ENCODE measurements around the gene AMER3. TPM values are rescaled to one million over a fixed set of nuclear protein-coding genes. Genes with fewer than 3 reads are reported as not detected.

The AMER3 gene
- total and polyA plus RNA-seq, 2 donors from 2014 or later = not detected

- peak in 1 of 5 donors; percentile 57 for DNase-seq
- no peaks in the 10 kb centered on the region for H3K9me3 ChIP-seq (ENCODE audit: control insufficient read depth in 2 of 3, insufficient read depth in 1 of 3, low read length in 3 of 3)
- no peak overlapping the region for H3K27ac ChIP-seq (ENCODE audit: low read depth in 2 of 2, low read length in 2 of 2)
- intact Hi-C loops (cut with DNase I) = no loop called here
- H3K9ac ChIP-seq (ENCODE audit: low read length in 3 of 3) = no peak overlapping the region
- H3K4me1 ChIP-seq (ENCODE audit: control insufficient read depth in 2 of 3, insufficient read depth in 2 of 3, low read depth in 1 of 3, low read length in 3 of 3) = no peaks in the 10 kb centered on the region
- TF ChIP-seq CTCF (IDR thresholded peaks at IDR 0.05; ENCODE audit: borderline replicate concordance, extremely low read depth, insufficient read depth) = no peak
- H3K36me3 ChIP-seq (ENCODE audit: control insufficient read depth in 2 of 3, insufficient read depth in 3 of 3, low read length in 3 of 3) = no peaks in the 10 kb centered on the region
- no peaks in the 10 kb centered on the region for H3K27me3 ChIP-seq (ENCODE audit: control insufficient read depth, insufficient read depth, low read length)
- no peak for FAIRE-seq
- H3K4me3 ChIP-seq (ENCODE audit: low read length in 3 of 3) = no peak overlapping the region
These were observed 8.9 kb downstream of the AMER3 start for GRCh38 chr2:130764035-130764820.

GRCh38 chr2:130764821-130765115 is 9.4 kb downstream of the AMER3 start:
- no peak overlapping the region for H3K9ac ChIP-seq (ENCODE audit: low read length in 3 of 3)
- no peaks in the 10 kb centered on the region for H3K36me3 ChIP-seq (ENCODE audit: control insufficient read depth in 2 of 3, insufficient read depth in 3 of 3, low read length in 3 of 3)
- H3K4me3 ChIP-seq (ENCODE audit: low read length in 3 of 3) = no peak overlapping the region
- H3K27me3 ChIP-seq (ENCODE audit: control insufficient read depth, insufficient read depth, low read length) = no peaks in the 10 kb centered on the region
- no peak for FAIRE-seq
- H3K27ac ChIP-seq (ENCODE audit: low read depth in 2 of 2, low read length in 2 of 2) = no peak overlapping the region
- no peak for TF ChIP-seq CTCF (IDR thresholded peaks at IDR 0.05; ENCODE audit: borderline replicate concordance, extremely low read depth, insufficient read depth)
- DNase-seq = no peak
- H3K4me1 ChIP-seq (ENCODE audit: control insufficient read depth in 2 of 3, insufficient read depth in 2 of 3, low read depth in 1 of 3, low read length in 3 of 3) = no peaks in the 10 kb centered on the region
- intact Hi-C loops (cut with DNase I) = no loop called here
- H3K9me3 ChIP-seq (ENCODE audit: control insufficient read depth in 2 of 3, insufficient read depth in 1 of 3, low read length in 3 of 3) = no peaks in the 10 kb centered on the region

- Histone ChIP-seq H3K9ac (ENCODE audit: low read length in 3 of 3) (no peak overlapping the region), H3K27ac (ENCODE audit: low read depth in 2 of 2, low read length in 2 of 2) (no peak overlapping the region), H3K9me3 (ENCODE audit: control insufficient read depth in 2 of 3, insufficient read depth in 1 of 3, low read length in 3 of 3) (no peaks in the 10 kb centered on the region), H3K4me1 (ENCODE audit: control insufficient read depth in 2 of 3, insufficient read depth in 2 of 3, low read depth in 1 of 3, low read length in 3 of 3) (no peaks in the 10 kb centered on the region), H3K4me3 (ENCODE audit: low read length in 3 of 3) (no peak overlapping the region), H3K36me3 (ENCODE audit: control insufficient read depth in 2 of 3, insufficient read depth in 3 of 3, low read length in 3 of 3) (no peaks in the 10 kb centered on the region), H3K27me3 (ENCODE audit: control insufficient read depth, insufficient read depth, low read length) (no peaks in the 10 kb centered on the region)
- TF ChIP-seq CTCF (IDR thresholded peaks at IDR 0.05; ENCODE audit: borderline replicate concordance, extremely low read depth, insufficient read depth) = no peak
- no peak for FAIRE-seq
- DNase-seq = peak in 1 of 5 donors; percentile 35
- intact Hi-C loops (cut with DNase I) = no loop called here
These were observed 10.1 kb downstream of the AMER3 start for GRCh38 chr2:130765464-130765863.

GRCh38 chr2:130766037-130766436 is 10.7 kb downstream of the AMER3 start:
- DNase-seq (peak in 1 of 5 donors; percentile 12), FAIRE-seq (no peak)
- no peak for TF ChIP-seq CTCF (IDR thresholded peaks at IDR 0.05; ENCODE audit: borderline replicate concordance, extremely low read depth, insufficient read depth)
- no peak overlapping the region for H3K27ac ChIP-seq (ENCODE audit: low read depth in 2 of 2, low read length in 2 of 2)
- intact Hi-C loops (cut with DNase I) = no loop called here
- no peaks in the 10 kb centered on the region for H3K27me3 ChIP-seq (ENCODE audit: control insufficient read depth, insufficient read depth, low read length)
- H3K4me1 ChIP-seq (ENCODE audit: control insufficient read depth in 2 of 3, insufficient read depth in 2 of 3, low read depth in 1 of 3, low read length in 3 of 3) = no peaks in the 10 kb centered on the region
- no peak overlapping the region for H3K4me3 ChIP-seq (ENCODE audit: low read length in 3 of 3)
- no peaks in the 10 kb centered on the region for H3K9me3 ChIP-seq (ENCODE audit: control insufficient read depth in 2 of 3, insufficient read depth in 1 of 3, low read length in 3 of 3)
- no peak overlapping the region for H3K9ac ChIP-seq (ENCODE audit: low read length in 3 of 3)
- no peaks in the 10 kb centered on the region for H3K36me3 ChIP-seq (ENCODE audit: control insufficient read depth in 2 of 3, insufficient read depth in 3 of 3, low read length in 3 of 3)

Measured in kidney (tissue), 14 donors.